ENCODE measurements around the gene RAB37. TPM values are rescaled to one million over a fixed set of nuclear protein-coding genes. Genes with fewer than 3 reads are reported as not detected.
A peak's percentile ranks its signal among the peaks of the same experiment; 100 is the strongest.

Gene RAB37
- total and polyA plus RNA-seq, 9 of the 15 experiments (the other 6 are each of a cell fraction or from before 2014, with no cell fraction given), result 0.03 to 0.27 (median 0.11) TPM; not detected in 4

DNA sequence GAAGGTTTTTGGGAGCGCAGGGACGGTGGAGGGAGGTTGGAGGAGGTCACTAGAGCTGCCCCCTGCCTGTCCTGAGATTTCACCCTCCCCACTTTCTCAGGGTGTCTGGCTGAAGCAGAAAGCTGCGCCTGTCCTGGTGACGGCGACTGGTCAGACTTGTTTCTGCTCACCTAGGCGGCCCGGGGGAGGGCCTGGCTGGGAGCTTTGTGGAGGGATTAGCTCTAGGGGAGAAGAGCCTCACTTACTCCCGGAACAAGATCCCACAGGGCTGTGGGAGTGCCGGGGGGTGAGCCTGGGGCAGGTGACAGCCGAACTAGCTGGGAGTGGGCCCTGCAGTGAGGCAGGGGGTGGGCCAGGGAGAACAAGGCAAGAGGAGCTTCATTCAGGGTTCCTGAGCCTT is 22.9 kb downstream of the RAB37 start:
- Histone ChIP-seq H4K20me1 (replicated peaks; ENCODE audit: control insufficient read depth, insufficient read depth, low read length) (peaks cover 31% of the 10 kb centered on the region; the same call in 1 of the 2 replicates), H3K9me3 (replicated peaks; ENCODE audit: control insufficient read depth, insufficient read depth, low read depth, low read length) (no peaks in the 10 kb centered on the region), H3K27ac (ENCODE audit: extremely low read depth, low read depth, low read length) (peak overlapping the region; percentile 61; the same call in 2 of the 3 replicates), H3K4me3 (no peak overlapping the region), H2AFZ (ENCODE audit: low read depth, low read length) (no peak overlapping the region; the same call in 1 of the 2 replicates), H3K9ac (ENCODE audit: insufficient read depth in 1 of 2, low read depth in 2 of 2, low read length in 2 of 2) (peak overlapping the region; percentile 50 to 87; a peak in 3 of 4 replicates), H3K4me1 (replicated peaks in 1 of 2; ENCODE audit: control insufficient read depth in 2 of 2, insufficient read depth in 2 of 2, low read length in 2 of 2) (peaks cover 34 to 71% of the 10 kb centered on the region in 2 experiments), H3K36me3 (ENCODE audit: control insufficient read depth, insufficient read depth, low read length) (peaks cover 19% of the 10 kb centered on the region; the same call in 2 of the 3 replicates), H3K27me3 (ENCODE audit: control insufficient read depth in 2 of 2, insufficient read depth in 2 of 2, low read length in 2 of 2) (no peaks in the 10 kb centered on the region), H3K9me1 (ENCODE audit: control insufficient read depth, insufficient read depth, low read length) (peaks cover 26% of the 10 kb centered on the region), H3K4me2 (ENCODE audit: insufficient read depth, low read length) (peak overlapping the region; percentile 41; the same call in 1 of the 2 replicates), H3K79me2 (ENCODE audit: control insufficient read depth, insufficient read depth, low read length) (peaks cover 59% of the 10 kb centered on the region)
- ChIA-PET POLR2A (interaction anchor here (0.7 to 2.7 kb wide), 4 partner anchors 10 to 34 kb away, joined by 3 to 22 read pairs (median 3); no protein-coding TSS in a partner anchor), CTCF (ENCODE audit: low intra/inter-chr PET ratio) (no interaction called here)
- peak; percentile 34 for ATAC-seq
- in situ Hi-C loops (cut with MboI), result no loop called here
- 37% methylated on average over 10 of the region's 10 CpGs for WGBS (ENCODE audit: insufficient coverage, low coverage, missing lambda C conversion rate)
- peak in 2 of 4 experiments; percentile 46 to 50 for DNase-seq (ENCODE audit: extremely low read depth in 1 of 4, low spot score in 3 of 4)
- FAIRE-seq, result no peak
- TF ChIP-seq PML (IDR thresholded peaks at IDR 0.05; ENCODE audit: low read length) (no peak), SAP30 (IDR thresholded peaks at IDR 0.05; ENCODE audit: borderline replicate concordance, insufficient read depth, low read depth, low read length, poor library complexity, severe bottlenecking) (no peak), ZNF274 (IDR thresholded peaks at IDR 0.05; ENCODE audit: borderline replicate concordance, low read depth, low read length) (no peak), NCOA4 (IDR thresholded peaks at IDR 0.05; ENCODE audit: partially characterized antibody) (no peak)
- intact Hi-C loops (cut with micrococcal nuclease), result no loop called here
- BruUV-seq (replicated peaks), result no TSS peak

All from K562 (cell line).